Body of pancreas (tissue), 4 donors: ENCODE measurements around the gene GPM6B.
"Not testable (repeated sequence)": the region's sequence is repeated elsewhere in the genome, so short reads cannot be mapped to it uniquely, and the experiment has no call there.

ENCODE experiments used
- POLR2A ChIP-seq, 3 donors: fragments of 450-650 bp; IDR thresholded peaks; one replicate each; pipeline ENCODE4 v1.6.1; 2016; ENCODE audit warnings: antibody characterized with exemption in 3 of 3, mild to moderate bottlenecking in 2 of 3
- TF ChIP-seq, protein P1 (sequence below), 7 experiments: fragments of 450-650 bp in 4 of 7; fragments of 200-600 bp in 3 of 7; sonication (generic) in 3 of 7; IDR thresholded peaks; one replicate each; pipeline ENCODE4 v1.5.1; 2016 to 2019; ENCODE audit warnings: antibody characterized with exemption in 7 of 7

DNA sequence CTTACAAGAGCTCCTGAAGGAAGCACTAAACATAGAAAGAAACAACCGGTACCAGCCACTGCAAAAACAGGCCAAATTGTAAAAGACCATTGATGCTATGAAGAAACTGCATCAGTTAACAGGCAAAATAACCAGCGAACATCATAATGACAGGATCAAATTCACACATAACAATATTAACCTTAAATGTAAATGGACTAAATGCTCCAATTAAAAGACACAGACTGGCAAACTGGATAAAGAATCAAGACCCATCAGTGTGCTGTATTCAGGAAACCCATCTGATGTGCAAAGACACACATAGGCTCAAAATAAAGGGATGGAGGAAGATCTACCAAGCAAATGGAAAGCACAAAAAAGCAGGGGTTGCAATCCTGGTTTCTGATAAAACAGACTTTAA is 90.3 kb downstream of the GPM6B start:
- TF ChIP-seq, protein P1, sequence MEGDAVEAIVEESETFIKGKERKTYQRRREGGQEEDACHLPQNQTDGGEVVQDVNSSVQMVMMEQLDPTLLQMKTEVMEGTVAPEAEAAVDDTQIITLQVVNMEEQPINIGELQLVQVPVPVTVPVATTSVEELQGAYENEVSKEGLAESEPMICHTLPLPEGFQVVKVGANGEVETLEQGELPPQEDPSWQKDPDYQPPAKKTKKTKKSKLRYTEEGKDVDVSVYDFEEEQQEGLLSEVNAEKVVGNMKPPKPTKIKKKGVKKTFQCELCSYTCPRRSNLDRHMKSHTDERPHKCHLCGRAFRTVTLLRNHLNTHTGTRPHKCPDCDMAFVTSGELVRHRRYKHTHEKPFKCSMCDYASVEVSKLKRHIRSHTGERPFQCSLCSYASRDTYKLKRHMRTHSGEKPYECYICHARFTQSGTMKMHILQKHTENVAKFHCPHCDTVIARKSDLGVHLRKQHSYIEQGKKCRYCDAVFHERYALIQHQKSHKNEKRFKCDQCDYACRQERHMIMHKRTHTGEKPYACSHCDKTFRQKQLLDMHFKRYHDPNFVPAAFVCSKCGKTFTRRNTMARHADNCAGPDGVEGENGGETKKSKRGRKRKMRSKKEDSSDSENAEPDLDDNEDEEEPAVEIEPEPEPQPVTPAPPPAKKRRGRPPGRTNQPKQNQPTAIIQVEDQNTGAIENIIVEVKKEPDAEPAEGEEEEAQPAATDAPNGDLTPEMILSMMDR (IDR thresholded peaks at IDR 0.05), result not testable (repeated sequence)
- not testable (repeated sequence) for TF ChIP-seq POLR2A (IDR thresholded peaks at IDR 0.05)
